SK-N-MC (cell line): ENCODE results near the gene PSMD14.

Experiments
- DNase-seq: peaks from one replicate; pipeline ENCODE4 v3.0.0-alpha.2; 2011; ENCODE audit warnings: low read depth, low spot score
- H3K27ac ChIP-seq: fragments of 200-600 bp; sonication (generic); 2 replicates; pipeline ENCODE4 v1.5.1; 2016; ENCODE audit warnings: mixed run types
- H3K36me3 ChIP-seq: fragments of 200-600 bp; sonication (generic); 2 replicates; pipeline ENCODE4 v1.6.1; 2017; ENCODE audit warnings: antibody characterized with exemption, low read length, mixed read lengths; ENCODE audit not compliant: insufficient read depth
- H3K4me3 ChIP-seq: fragments of 200-600 bp; sonication (generic); 2 replicates; pipeline ENCODE4 v1.5.1; 2016
- H3K9ac ChIP-seq: fragments of 200-600 bp; sonication (generic); 2 replicates; pipeline ENCODE4 v1.8.0; 2017; ENCODE audit warnings: mixed run types, mixed read lengths; ENCODE audit not compliant: insufficient read length
- H3K9me3 ChIP-seq: fragments of 200-600 bp; sonication (generic); 2 replicates; pipeline ENCODE4 v1.6.1; 2017; ENCODE audit warnings: low read depth, mild to moderate bottlenecking, antibody characterized with exemption, low read length, moderate library complexity, mixed read lengths
- EZH2 ChIP-seq: fragments of 200-600 bp; sonication (generic); IDR thresholded peaks from one replicate; pipeline ENCODE4 v1.6.1; 2017; ENCODE audit warnings: antibody characterized with exemption
- FOXP2 ChIP-seq: optimal IDR thresholded peaks from 2 replicates; pipeline ENCODE3; 2011; ENCODE audit warnings: mild to moderate bottlenecking, moderate library complexity; ENCODE audit not compliant: insufficient read depth; ENCODE audit errors: extremely low read length, control extremely low read depth
- POLR2AphosphoS5 ChIP-seq: IDR thresholded peaks from 2 replicates; pipeline ENCODE4 v1.6.1; 2012; ENCODE audit warnings: mild to moderate bottlenecking, low read depth, low read length, borderline replicate concordance

The PSMD14 gene

DNA sequence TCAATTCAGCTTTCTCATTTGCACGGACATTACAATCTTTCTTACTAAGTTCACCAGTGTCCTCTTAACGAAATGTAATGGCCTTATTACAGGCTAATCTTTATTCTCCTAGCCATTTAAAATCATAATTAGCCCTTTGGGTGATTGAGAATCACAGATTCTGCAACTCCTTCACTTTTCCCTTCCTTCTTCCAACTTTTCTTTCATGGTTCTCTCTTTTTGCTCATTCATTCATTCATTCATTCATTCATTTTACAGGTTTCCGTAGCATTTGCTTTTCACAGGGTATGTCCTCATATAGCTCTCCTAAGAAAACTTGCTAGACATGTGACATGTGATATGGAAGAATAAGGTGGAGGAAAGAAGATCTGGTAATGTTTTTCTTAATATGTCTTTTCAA lies 123.9 kb downstream of the PSMD14 start:
- no peak for TF ChIP-seq POLR2AphosphoS5
- no peak for TF ChIP-seq FOXP2
- TF ChIP-seq EZH2, result no peak
- Histone ChIP-seq H3K9me3 (no peaks in the 10 kb centered on the region; the same call in 1 of the 2 replicates), H3K9ac (no peak overlapping the region), H3K36me3 (no peaks in the 10 kb centered on the region), H3K4me3 (no peak overlapping the region), H3K27ac (no peak overlapping the region)
- DNase-seq, result no peak

- Histone ChIP-seq H3K36me3 (no peaks in the 10 kb centered on the region), H3K9me3 (no peaks in the 10 kb centered on the region; the same call in 1 of the 2 replicates), H3K4me3 (no peak overlapping the region), H3K27ac (no peak overlapping the region), H3K9ac (no peak overlapping the region)
- no peak for DNase-seq
- TF ChIP-seq EZH2 (no peak), FOXP2 (no peak), POLR2AphosphoS5 (no peak)
Measured at GRCh38 chr2:161434118-161434517, 125.9 kb downstream of the PSMD14 start.

DNA sequence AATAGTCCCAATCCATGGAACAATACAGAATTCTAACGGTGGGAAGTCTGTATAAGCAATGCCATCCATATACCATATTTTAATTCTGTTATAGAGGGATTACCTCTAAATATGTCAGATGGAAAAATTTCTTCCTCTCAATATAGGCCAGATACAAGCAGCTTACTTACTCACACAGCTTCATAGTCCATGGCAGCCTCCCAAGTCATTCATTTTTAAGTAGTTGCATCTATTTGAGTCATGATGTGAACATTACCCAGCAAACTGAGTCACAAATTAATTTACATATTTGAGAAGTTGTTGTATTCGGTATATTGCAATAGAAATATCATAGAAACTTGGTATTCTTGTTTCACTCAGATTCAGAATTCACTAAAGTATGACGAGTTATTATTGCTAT lies 128.2 kb downstream of the PSMD14 start:
- TF ChIP-seq FOXP2 (no peak), POLR2AphosphoS5 (no peak), EZH2 (no peak)
- Histone ChIP-seq H3K9ac (no peak overlapping the region), H3K27ac (no peak overlapping the region), H3K4me3 (no peak overlapping the region), H3K36me3 (no peaks in the 10 kb centered on the region), H3K9me3 (no peaks in the 10 kb centered on the region; the same call in 1 of the 2 replicates)
- no peak for DNase-seq

DNA sequence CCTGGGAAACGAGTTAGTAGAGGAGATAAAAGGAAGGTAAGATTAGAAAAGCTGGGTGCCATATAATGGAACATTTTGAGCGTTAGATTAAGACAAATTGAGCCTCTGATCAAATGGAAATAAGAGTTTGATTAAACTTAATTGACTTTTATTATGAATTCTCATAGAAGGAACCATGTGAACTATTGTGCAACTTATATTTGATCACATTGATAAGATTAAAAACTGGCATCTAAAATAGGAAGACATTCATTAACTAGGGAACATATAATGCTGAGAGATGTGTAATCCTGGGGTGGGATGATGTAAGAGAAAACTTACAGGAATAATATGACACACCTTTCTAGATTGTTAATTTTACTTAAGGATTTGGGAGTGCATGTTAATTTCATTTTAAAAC lies 130.4 kb downstream of the PSMD14 start:
- TF ChIP-seq POLR2AphosphoS5 (no peak), EZH2 (no peak), FOXP2 (no peak)
- H3K9me3 ChIP-seq, result no peaks in the 10 kb centered on the region; the same call in 1 of the 2 replicates
- no peak overlapping the region for H3K9ac ChIP-seq
- no peak overlapping the region for H3K27ac ChIP-seq
- no peak overlapping the region for H3K4me3 ChIP-seq
- H3K36me3 ChIP-seq, result no peaks in the 10 kb centered on the region
- DNase-seq, result no peak

DNA sequence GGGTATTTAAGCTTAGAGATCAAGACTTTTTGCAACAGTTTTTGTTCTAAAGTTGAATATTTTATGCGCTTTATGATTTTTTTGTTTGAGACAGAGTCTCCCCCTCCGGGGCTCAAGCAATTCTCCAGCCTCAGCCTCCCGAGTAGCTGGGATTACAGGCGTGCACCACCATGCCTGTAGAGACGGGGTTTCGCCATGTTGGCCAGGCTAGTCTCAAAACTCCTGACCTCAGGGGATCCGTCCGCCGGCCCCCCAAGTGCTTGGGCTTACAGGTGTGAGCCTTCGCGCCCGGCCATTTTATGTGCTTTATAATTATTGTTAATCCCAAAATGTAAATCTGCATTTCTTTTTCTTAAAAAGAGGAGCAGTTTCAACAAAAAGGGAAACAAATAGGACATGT lies 136.9 kb downstream of the PSMD14 start:
- H3K36me3 ChIP-seq, result no peaks in the 10 kb centered on the region
- H3K4me3 ChIP-seq, result no peak overlapping the region
- no peak for DNase-seq
- H3K9me3 ChIP-seq, result no peaks in the 10 kb centered on the region
- TF ChIP-seq FOXP2, result no peak
- TF ChIP-seq POLR2AphosphoS5, result no peak
- no peak for TF ChIP-seq EZH2
- no peak overlapping the region for H3K9ac ChIP-seq
- no peak overlapping the region for H3K27ac ChIP-seq

GRCh38 chr2:161448431-161448830 lies 140.2 kb downstream of the PSMD14 start:
- no peak for DNase-seq
- TF ChIP-seq EZH2 (no peak), POLR2AphosphoS5 (no peak), FOXP2 (no peak)
- H3K36me3 ChIP-seq, result no peaks in the 10 kb centered on the region
- no peak overlapping the region for H3K4me3 ChIP-seq
- H3K27ac ChIP-seq, result no peak overlapping the region
- H3K9me3 ChIP-seq, result no peaks in the 10 kb centered on the region
- no peak overlapping the region for H3K9ac ChIP-seq
